Muscle of arm (tissue), 12 donors: ENCODE measurements around the gene WBP1L. TPM values are rescaled to one million over a fixed set of nuclear protein-coding genes. Genes with fewer than 3 reads are reported as not detected.
"Not testable (repeated sequence)": the region's sequence is repeated elsewhere in the genome, so short reads cannot be mapped to it uniquely, and the experiment has no call there.

ENCODE experiments used
- DNase-seq: peaks from one replicate; pipeline ENCODE4 v3.0.0-alpha.2; 2013
- polyA plus RNA-seq, 12 donors: library from polyadenylated mRNA; unstranded; fragments of 120-200 nt; gene quantifications; one replicate each; pipeline ENCODE4 v1.2.1, GENCODE V29; 2013; ENCODE audit not compliant: insufficient read length in 12 of 12

WBP1L gene
- polyA plus RNA-seq, 12 donors, result 37.9 to 52.1 (median 45.0) TPM; not detected in 1

GRCh38 chr10:102753718-102754117 lies 10.0 kb downstream of the WBP1L start:
- no peak for DNase-seq

- no peak for DNase-seq
These were observed 13.6 kb downstream of the WBP1L start for GRCh38 chr10:102757323-102757722.

DNA sequence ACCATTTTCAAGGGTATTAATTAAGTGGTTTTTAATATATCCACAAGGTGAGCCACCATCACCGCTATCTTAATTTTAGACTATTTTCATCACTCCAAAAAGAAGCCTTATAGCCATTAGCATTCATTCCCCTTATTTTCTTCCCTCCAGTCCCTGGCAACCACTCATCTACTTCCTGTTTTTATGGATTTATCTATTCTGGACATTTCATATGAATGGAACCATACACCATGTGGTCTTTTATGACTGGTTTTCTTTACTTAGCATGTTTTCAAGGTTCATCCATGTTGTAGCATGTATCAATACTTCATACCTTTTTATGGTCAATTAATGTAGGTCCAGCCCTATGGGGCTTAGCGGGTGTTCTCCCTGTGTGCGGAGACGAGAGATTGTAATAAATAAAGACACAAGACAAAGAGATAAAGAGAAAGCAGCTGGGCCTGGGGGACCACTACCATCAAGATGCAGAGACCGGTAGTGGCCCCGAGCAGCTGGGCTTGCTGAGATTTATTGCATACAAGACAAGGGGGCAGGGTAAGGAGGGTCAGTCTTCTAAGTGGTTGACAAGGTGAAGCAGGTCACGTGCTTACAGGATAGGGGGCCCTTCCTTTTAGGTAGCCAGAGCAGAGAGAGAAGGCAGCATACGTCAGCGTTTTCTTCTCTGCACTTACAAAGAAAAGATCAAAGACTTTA lies 14.6 kb downstream of the WBP1L start:
- no peak for DNase-seq

DNA sequence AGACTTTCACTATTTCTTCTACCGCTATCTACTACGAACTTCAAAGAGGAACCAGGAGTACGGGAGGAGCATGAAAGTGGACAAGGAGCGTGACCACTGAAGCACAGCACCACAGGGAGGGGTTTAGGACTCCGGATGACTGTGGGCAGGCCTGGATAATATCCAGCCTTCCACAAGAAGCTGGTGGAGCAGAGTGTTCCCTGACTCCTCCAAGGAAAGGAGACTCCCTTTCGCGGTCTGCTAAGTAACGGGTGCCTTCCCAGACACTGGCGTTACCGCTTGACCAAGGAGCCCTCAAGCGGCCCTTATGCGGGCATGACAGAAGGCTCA lies 15.2 kb downstream of the WBP1L start:
- DNase-seq, result not testable (repeated sequence)

DNA sequence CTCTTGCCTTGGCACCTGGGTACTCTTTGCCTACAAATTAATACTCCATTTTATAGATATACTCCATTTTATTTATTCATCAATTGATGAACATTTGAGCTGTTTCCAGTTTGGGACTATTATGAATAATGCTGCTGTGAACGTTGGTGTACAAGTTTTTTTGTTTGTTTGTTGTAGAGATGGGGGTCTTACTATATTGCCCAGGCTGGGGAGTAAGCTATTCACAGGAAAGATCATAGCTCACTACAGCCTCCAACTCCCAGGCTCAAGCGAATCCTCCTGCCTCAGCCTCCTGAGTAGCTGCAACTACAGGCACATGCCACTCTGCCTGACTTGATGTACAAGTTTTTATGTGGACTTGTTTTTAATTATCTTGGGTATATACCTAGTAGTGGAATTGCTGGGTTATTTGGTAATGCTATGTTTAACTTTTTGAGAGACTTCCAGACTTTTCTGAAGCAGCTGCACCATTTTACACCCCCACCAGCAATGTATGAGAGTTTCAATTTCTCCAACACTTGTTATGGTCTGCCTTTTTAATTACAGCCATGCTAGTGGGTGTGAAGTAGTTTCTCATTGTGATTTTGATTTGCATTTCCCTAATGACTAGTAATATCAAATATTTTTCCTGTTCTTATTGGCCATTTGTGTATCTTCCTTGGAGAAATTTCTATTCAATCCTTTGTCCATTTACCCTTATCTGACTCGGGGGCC lies 15.9 kb downstream of the WBP1L start:
- no peak for DNase-seq

GRCh38 chr10:102761981-102762380 lies 18.2 kb downstream of the WBP1L start:
- DNase-seq, result no peak

DNA sequence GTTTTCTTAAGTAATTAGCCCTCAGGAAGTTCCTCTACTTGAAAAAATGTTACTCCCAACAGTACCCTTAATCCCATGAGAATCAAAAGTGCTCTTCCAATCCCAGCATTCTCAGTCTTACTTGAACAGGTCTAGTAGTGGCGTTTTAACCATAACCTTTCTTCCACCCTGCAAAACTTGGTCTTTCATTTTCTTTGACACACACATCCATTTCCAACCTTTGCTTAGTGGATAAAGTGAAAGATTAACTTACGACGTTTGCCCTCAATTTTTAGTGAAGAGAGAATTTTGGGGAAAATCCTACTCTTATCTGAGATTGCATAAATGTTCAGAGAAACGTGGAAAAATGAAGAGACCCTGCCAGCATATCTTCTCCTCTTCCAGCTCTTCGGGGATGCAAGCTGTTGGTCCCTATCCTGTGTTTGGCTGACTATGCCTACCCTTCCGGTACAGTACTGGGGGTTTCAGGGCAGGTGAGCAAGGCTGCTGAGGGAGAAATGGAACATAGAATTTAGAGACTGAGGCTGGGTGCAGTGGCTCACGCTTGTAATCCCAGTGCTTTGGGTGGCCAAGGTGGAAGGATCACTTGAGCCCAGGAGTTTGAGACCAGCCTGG lies 18.8 kb downstream of the WBP1L start:
- no peak for DNase-seq

GRCh38 chr10:102763037-102763607 lies 19.4 kb downstream of the WBP1L start:
- DNase-seq, result no peak

- DNase-seq, result no peak
These were observed 20.9 kb downstream of the WBP1L start for GRCh38 chr10:102764470-102765161.

DNA sequence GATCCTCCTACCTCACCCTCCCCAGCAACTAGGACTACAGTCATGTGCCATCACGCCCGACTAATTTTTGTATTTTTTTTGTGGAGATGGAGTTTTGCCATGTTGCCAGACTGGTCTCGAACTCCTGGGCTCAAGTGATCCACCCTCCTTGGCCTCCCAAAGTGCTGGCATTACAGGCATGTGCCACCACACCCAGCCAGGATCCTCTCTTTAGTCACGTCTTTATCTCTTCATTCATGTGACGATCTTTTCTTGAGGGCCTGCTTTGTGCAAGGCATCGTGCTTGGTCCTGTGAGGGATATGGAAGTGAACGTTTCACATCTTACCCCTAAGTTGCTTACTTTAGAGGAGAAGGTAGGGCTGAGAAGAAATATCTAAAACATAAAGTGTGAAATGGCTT lies 21.6 kb downstream of the WBP1L start:
- DNase-seq, result no peak

DNA sequence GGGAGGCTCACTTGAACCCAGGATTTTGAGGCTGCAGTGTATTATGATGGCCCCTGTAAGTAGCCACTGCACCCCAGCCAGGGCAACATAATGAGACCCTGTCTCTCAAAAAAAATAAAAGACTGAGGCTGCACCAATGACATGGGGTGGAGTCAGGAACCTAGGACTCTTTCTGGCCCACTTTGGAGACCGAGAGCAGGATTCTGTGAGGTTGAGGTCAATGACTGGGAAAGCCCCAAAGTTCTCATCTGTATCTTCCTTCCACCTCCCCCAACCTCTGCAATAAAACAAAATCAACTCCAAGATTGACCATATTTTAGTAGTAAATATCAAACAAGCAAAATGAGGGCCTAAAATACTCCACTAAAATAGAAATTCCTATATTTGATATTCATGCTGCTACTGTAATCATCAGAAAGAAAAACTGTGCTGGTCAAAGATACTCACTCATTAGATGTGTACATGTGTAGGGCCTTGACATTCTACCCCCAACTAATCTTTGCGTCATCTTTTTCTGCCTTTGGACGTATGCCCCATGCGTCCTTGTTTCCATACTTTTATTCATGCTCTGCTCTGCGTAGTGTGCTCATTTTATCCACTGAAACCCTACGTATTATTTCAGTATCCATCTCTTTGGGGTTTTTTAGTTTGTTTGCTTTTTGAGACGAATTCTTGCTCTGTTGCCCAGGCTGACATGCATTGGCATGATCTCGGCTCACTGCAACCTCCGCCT lies 23.8 kb downstream of the WBP1L start:
- DNase-seq, result no peak

- DNase-seq, result no peak
These were observed 25.8 kb downstream of the WBP1L start for GRCh38 chr10:102769375-102770107.

GRCh38 chr10:102770108-102770482 lies 26.3 kb downstream of the WBP1L start:
- DNase-seq, result no peak

DNA sequence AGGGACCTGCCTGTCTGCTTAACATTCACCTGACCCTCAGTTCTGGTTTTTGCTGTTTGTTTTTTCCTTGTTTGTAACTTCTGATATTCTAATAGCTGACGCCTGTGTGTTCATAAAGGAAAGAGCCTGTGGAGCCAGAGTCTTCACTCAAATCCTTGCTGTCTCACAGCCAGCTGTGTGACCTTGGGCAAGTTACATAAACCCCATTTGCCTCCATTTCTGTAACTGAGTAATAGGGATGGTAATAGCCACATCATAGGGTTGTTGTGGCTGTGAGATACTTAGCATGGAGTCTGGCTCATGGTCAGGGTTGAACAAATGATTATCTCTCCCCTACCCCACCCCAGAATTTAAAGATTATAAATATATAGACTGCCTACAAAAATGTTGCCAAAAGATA lies 27.0 kb downstream of the WBP1L start:
- DNase-seq, result no peak

DNA sequence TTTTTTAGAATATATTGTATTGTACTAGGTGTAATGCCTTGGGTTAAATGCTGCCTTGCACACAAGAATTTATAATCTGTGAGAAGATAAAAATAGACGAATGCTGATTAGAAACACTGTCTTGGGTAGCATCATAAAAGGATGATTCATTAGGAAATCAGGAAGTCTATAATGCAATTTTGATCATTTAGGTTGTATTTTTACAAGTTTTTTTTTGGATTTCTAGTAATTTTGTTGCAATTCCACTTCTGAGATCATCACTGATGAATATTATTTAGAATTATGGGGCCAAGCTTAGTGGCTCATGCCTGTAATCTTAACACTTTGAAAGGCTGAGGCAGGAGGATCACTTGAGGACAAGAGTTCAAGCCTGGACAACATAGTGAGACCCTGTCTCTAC lies 29.6 kb downstream of the WBP1L start:
- no peak for DNase-seq

GRCh38 chr10:102773986-102774385 lies 30.2 kb downstream of the WBP1L start:
- peak; percentile 65 for DNase-seq

- no peak for DNase-seq
These were observed 31.6 kb downstream of the WBP1L start for GRCh38 chr10:102775201-102775934.

DNA sequence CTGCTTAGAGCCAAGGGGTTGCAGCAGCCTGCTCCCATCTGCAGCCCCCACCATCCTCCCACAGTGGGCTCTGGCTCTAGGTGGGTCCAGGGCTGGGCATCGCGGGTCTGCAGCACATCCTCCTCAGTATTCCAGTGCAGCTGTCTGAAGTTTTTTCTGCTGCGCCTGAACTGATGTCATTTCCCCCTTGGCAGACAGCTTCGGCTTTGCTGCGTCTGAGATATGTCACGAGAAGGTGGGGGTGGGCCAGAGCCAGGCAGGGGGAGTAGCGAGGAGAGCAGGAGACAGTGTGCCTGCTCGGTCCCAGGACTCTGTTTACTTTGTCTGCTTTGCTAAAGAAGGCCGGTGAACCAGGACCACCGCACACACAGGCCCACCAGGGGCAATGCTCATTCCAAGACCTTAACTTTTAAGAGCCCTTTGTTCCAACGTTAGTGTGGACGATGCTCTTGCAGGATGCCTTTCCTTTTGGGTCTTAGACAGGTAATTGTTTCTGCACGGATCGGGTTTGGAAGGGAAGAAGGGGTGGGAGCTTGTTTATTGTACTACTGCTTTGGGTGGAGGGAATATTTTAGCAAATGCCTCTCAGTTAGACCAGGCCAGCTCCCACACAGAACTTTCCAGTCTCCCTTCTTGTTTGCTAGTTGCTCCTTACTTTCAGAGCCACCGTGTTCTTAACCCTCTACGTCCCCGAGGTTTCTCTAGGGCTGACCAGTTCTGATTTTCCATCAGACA lies 32.4 kb downstream of the WBP1L start:
- peak; percentile 93 for DNase-seq

- peak; percentile 90 for DNase-seq
These were observed 33.2 kb downstream of the WBP1L start for GRCh38 chr10:102776779-102777456.
